Tibial nerve (tissue), 4 donors: ENCODE measurements around the gene ZNF267. TPM values are rescaled to one million over a fixed set of nuclear protein-coding genes. Genes with fewer than 3 reads are reported as not detected.

ENCODE experiments used
- DNase-seq, 2 donors: peaks; one replicate each; pipeline ENCODE4 v3.0.0-alpha.2; 2019; ENCODE audit warnings: low spot score in 2 of 2
- H3K27ac ChIP-seq, 4 donors: fragments of 200-600 bp; sonication (generic) in 3 of 4; one replicate each; pipeline ENCODE4 v1.5.1; 2017 to 2019; ENCODE audit warnings: mild to moderate bottlenecking in 1 of 4
- H3K27me3 ChIP-seq, 2 donors: fragments of 200-600 bp; sonication (generic) in 1 of 2; one replicate each; pipeline versions ENCODE4 v1.5.1 to v1.6.0; 2017 to 2019
- H3K36me3 ChIP-seq, 3 donors: fragments of 200-600 bp; sonication (generic); one replicate each; pipeline ENCODE4 v1.5.1; 2018 to 2019
- H3K4me1 ChIP-seq, 4 donors: fragments of 200-600 bp; sonication (generic) in 3 of 4; one replicate each; pipeline ENCODE4 v1.5.1; 2017 to 2019
- H3K4me3 ChIP-seq, 4 donors: fragments of 200-600 bp; sonication (generic) in 3 of 4; one replicate each; pipeline ENCODE4 v1.5.1; 2017 to 2019; ENCODE audit warnings: mild to moderate bottlenecking in 1 of 4, moderate library complexity in 1 of 4
- H3K9me3 ChIP-seq, 4 donors: fragments of 200-600 bp; sonication (generic) in 3 of 4; one replicate each; pipeline ENCODE4 v1.5.1; 2017 to 2019
- EP300 ChIP-seq, 2 donors: sonication (generic); formaldehyde crosslinking; IDR thresholded peaks; one replicate each; pipeline ENCODE4 v1.6.1; 2017; ENCODE audit warnings: antibody characterized with exemption in 2 of 2, mild to moderate bottlenecking in 1 of 2
- POLR2A ChIP-seq, 2 donors: fragments of 450-650 bp; IDR thresholded peaks; one replicate each; pipeline ENCODE4 v1.6.1; 2017; ENCODE audit warnings: antibody characterized with exemption in 2 of 2, mild to moderate bottlenecking in 2 of 2, moderate library complexity in 2 of 2
- WGBS, 2 donors: methylation state at CpG; one replicate each; pipeline ENCODE4 v1.1.5; 2018; 5-methylcytosine and 5-hydroxymethylcytosine counted together
- total RNA-seq, 4 donors: library from RNA; depleted of rRNA; stranded (reverse); fragments of >200 nt; gene quantifications; one replicate each; pipeline ENCODE4 v1.1.0, GENCODE V29; 2016
- TF ChIP-seq, protein P1 (sequence below), 5 experiments: fragments of 200-600 bp in 3 of 5; fragments of 450-650 bp in 2 of 5; sonication (generic) in 3 of 5; IDR thresholded peaks; one replicate each; pipeline ENCODE4 v1.5.1; 2016 to 2019; ENCODE audit warnings: antibody characterized with exemption in 5 of 5, mild to moderate bottlenecking in 3 of 5, moderate library complexity in 2 of 5

The ZNF267 gene
- total RNA-seq, 4 donors from 2014 or later: 8.1 to 13.8 (median 10.5) TPM

DNA sequence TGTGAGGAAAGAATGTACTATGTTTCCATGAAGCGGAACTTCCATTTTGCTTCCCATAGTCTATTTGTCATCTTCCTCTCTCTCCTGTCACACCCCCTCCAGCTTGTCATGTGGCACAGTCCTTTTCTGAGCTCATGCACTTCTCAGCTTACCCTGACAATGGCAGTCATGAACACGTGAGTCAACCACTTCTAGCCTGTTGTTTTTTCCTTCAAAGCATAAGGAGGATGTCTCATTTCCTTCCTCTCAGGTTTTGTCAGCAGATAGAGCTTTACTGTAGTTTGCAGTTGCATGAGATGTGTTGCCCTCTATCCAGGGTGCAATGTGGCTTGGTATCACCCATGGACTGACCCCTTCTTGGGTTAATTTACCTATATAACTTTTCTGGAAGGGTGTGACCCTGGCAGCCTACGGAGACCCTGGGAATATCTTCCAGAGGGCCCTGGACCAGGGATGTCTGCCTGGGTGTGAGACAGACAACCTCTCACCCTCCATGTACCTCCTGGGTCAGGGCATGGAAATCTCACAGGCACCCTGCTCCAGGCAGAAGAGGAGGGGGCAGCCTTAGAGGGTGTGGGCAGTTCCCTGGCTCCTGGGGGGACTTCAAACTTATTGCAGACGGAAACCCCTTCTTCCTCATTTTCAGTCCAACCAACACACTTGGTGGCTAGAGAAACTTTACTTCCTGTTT is 4.0 kb upstream of the ZNF267 start:
- Histone ChIP-seq H3K27me3 (no peaks in the 10 kb centered on the region), H3K27ac (peak overlapping the region in 3 of 4 donors; percentile 23 to 68 (median 59)), H3K4me3 (no peak overlapping the region), H3K9me3 (no peaks in the 10 kb centered on the region), H3K36me3 (no peaks in the 10 kb centered on the region), H3K4me1 (peaks cover 0 to 20% (median 2%) of the 10 kb centered on the region in 4 donors)
- 39 to 53% methylated on average over 4 of the region's 4 CpGs for WGBS, 2 donors
- peak in 1 of 2 donors; percentile 83 for TF ChIP-seq EP300 (IDR thresholded peaks at IDR 0.05)
- TF ChIP-seq, protein P1, sequence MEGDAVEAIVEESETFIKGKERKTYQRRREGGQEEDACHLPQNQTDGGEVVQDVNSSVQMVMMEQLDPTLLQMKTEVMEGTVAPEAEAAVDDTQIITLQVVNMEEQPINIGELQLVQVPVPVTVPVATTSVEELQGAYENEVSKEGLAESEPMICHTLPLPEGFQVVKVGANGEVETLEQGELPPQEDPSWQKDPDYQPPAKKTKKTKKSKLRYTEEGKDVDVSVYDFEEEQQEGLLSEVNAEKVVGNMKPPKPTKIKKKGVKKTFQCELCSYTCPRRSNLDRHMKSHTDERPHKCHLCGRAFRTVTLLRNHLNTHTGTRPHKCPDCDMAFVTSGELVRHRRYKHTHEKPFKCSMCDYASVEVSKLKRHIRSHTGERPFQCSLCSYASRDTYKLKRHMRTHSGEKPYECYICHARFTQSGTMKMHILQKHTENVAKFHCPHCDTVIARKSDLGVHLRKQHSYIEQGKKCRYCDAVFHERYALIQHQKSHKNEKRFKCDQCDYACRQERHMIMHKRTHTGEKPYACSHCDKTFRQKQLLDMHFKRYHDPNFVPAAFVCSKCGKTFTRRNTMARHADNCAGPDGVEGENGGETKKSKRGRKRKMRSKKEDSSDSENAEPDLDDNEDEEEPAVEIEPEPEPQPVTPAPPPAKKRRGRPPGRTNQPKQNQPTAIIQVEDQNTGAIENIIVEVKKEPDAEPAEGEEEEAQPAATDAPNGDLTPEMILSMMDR (IDR thresholded peaks at IDR 0.05): no peak
- DNase-seq: peak in 1 of 2 donors; percentile 70

- no peak for DNase-seq
These were observed 2.8 kb upstream of the ZNF267 start for GRCh38 chr16:31870809-31871208.

GRCh38 chr16:31871510-31871909 is 2.1 kb upstream of the ZNF267 start:
- Histone ChIP-seq H3K4me3 (no peak overlapping the region), H3K36me3 (no peaks in the 10 kb centered on the region), H3K4me1 (peaks cover 0 to 38% (median 17%) of the 10 kb centered on the region in 4 donors), H3K9me3 (no peaks in the 10 kb centered on the region), H3K27ac (no peak overlapping the region), H3K27me3 (no peaks in the 10 kb centered on the region)
- TF ChIP-seq EP300 (IDR thresholded peaks at IDR 0.05): no peak
- TF ChIP-seq, protein P1 (IDR thresholded peaks at IDR 0.05): no peak
- TF ChIP-seq POLR2A (IDR thresholded peaks at IDR 0.05): no peak
- no peak for DNase-seq
- WGBS, 2 donors: 74 to 75% methylated on average over 3 of the region's 3 CpGs

More at GRCh38 chr16:31870809-31871208, 2.8 kb upstream of the ZNF267 start:
- WGBS, 2 donors: 67 to 80% methylated on average over 2 of the region's 2 CpGs
- H3K4me1 ChIP-seq: peaks cover 0 to 31% (median 13%) of the 10 kb centered on the region in 4 donors
- no peak overlapping the region for H3K4me3 ChIP-seq
- no peaks in the 10 kb centered on the region for H3K9me3 ChIP-seq
- peak overlapping the region in 2 of 4 donors; percentile 15 to 68 for H3K27ac ChIP-seq
- H3K27me3 ChIP-seq: no peaks in the 10 kb centered on the region
- TF ChIP-seq POLR2A (IDR thresholded peaks at IDR 0.05) (no peak), EP300 (IDR thresholded peaks at IDR 0.05) (no peak)
- TF ChIP-seq, protein P1 (IDR thresholded peaks at IDR 0.05): no peak
- H3K36me3 ChIP-seq: no peaks in the 10 kb centered on the region

- H3K9me3 ChIP-seq: no peaks in the 10 kb centered on the region
- no peaks in the 10 kb centered on the region for H3K27me3 ChIP-seq
- no peak for DNase-seq
- TF ChIP-seq POLR2A (IDR thresholded peaks at IDR 0.05): no peak
- TF ChIP-seq, protein P1 (IDR thresholded peaks at IDR 0.05): no peak
- TF ChIP-seq EP300 (IDR thresholded peaks at IDR 0.05): no peak
- no peak overlapping the region for H3K4me3 ChIP-seq
- no peak overlapping the region for H3K27ac ChIP-seq
- WGBS, 2 donors: 77 to 88% methylated on average over 6 of the region's 6 CpGs
- H3K4me1 ChIP-seq: peaks cover 0 to 45% (median 23%) of the 10 kb centered on the region in 4 donors
- H3K36me3 ChIP-seq: no peaks in the 10 kb centered on the region
These were observed 1.4 kb upstream of the ZNF267 start for GRCh38 chr16:31872201-31872600.

DNA sequence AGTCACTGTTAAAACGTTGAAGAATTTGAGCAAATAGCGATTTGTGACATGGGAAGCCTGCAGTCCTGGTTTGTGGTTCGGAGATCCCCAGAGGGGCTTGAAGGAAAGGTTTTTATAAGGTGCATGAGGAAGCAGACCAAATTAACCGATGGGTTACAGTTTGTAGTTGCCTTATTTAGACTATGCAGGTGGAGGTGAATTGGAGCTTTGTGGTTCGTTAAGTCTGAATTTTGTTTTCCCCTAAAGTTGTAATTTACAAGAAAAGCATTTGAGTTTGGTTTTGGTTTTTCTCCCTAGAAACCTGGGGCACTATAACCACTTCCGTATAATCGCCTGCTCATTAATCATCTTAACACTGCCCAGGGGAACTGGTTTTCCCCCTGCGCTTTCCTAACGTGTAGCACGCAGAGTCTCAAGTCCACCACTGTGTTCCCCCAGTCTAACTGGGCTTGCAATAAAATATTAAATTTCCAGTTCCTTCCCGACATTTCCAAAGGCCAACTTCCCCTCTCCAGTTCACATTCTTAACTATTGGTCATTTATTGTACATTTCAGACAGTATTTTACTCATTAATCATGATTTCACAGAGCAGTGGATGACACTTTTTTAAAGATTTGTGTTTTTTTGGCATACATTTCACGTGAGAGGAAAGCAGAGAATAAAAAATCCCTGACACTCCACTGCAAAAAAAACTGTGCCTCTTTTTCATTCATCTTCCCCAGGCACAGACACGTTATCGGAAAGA is 932 bp downstream of the ZNF267 start:
- no peaks in the 10 kb centered on the region for H3K9me3 ChIP-seq
- H3K36me3 ChIP-seq: peaks cover 0 to 6% (median 0%) of the 10 kb centered on the region in 3 donors
- peak overlapping the region; percentile 75 to 99 (median 92) for H3K4me3 ChIP-seq
- H3K27ac ChIP-seq: peak overlapping the region; percentile 88 to 97 (median 94)
- H3K4me1 ChIP-seq: peaks cover 0 to 58% (median 29%) of the 10 kb centered on the region in 4 donors
- TF ChIP-seq, protein P1 (IDR thresholded peaks at IDR 0.05): no peak
- TF ChIP-seq EP300 (IDR thresholded peaks at IDR 0.05): no peak
- no peak for TF ChIP-seq POLR2A (IDR thresholded peaks at IDR 0.05)
- DNase-seq: no peak
- H3K27me3 ChIP-seq: no peaks in the 10 kb centered on the region
- WGBS, 2 donors: 1 to 2% methylated on average over 14 of the region's 14 CpGs
